ENCODE data around the gene ACOT8.

The ACOT8 gene

GRCh38 chr20:45792317-45793118, 64.7 kb downstream of the ACOT8 start:
- DNase-seq (ENCODE audit: low read depth): no peak
